GM18519 (cell line): Measurements from ENCODE around the gene KLHL35.

Experiments
- ATAC-seq: cut with Tn5 transposase; IDR thresholded peaks from one replicate; pipeline ENCODE4 v1.9.1; 2021; ENCODE audit warnings: mild to moderate bottlenecking, moderate library complexity; ENCODE audit not compliant: unreplicated experiment, low FRiP score

The KLHL35 gene

GRCh38 chr11:75469785-75470405 lies 36.9 kb upstream of the KLHL35 start:
- no peak for ATAC-seq

GRCh38 chr11:75468534-75469340 lies 35.7 kb upstream of the KLHL35 start:
- ATAC-seq: no peak

- ATAC-seq: no peak
Observed at GRCh38 chr11:75467881-75468280, 34.9 kb upstream of the KLHL35 start.

GRCh38 chr11:75467311-75467710 lies 34.3 kb upstream of the KLHL35 start:
- no peak for ATAC-seq

- ATAC-seq: no peak
Observed at GRCh38 chr11:75465701-75466531, 32.9 kb upstream of the KLHL35 start.

GRCh38 chr11:75463106-75463774 lies 30.2 kb upstream of the KLHL35 start:
- ATAC-seq: no peak

GRCh38 chr11:75462117-75462653 lies 29.2 kb upstream of the KLHL35 start:
- no peak for ATAC-seq

- ATAC-seq: no peak
Observed at GRCh38 chr11:75461151-75461550, 28.1 kb upstream of the KLHL35 start.

- no peak for ATAC-seq
Observed at GRCh38 chr11:75456596-75457183, 23.7 kb upstream of the KLHL35 start.

GRCh38 chr11:75454987-75455386 lies 22.0 kb upstream of the KLHL35 start:
- no peak for ATAC-seq

GRCh38 chr11:75453916-75454655 lies 21.1 kb upstream of the KLHL35 start:
- ATAC-seq: no peak

- no peak for ATAC-seq
Observed at GRCh38 chr11:75450826-75451821, 18.1 kb upstream of the KLHL35 start.

- ATAC-seq: no peak
Observed at GRCh38 chr11:75450236-75450635, 17.2 kb upstream of the KLHL35 start.

- no peak for ATAC-seq
Observed at GRCh38 chr11:75449776-75450175, 16.8 kb upstream of the KLHL35 start.

- ATAC-seq: no peak
Observed at GRCh38 chr11:75449271-75449670, 16.3 kb upstream of the KLHL35 start.

- ATAC-seq: no peak
Observed at GRCh38 chr11:75447415-75447814, 14.4 kb upstream of the KLHL35 start.

GRCh38 chr11:75445315-75445953 lies 12.4 kb upstream of the KLHL35 start:
- ATAC-seq: no peak

- no peak for ATAC-seq
Observed at GRCh38 chr11:75443043-75443442, 10.0 kb upstream of the KLHL35 start.
